Heart left ventricle (tissue), 13 donors: ENCODE measurements around the gene PDE6B.

ENCODE experiments used
- CTCF ChIP-seq, 12 donors: fragments of 200-600 bp; sonication (generic) in 4 of 12; IDR thresholded peaks; one replicate each; pipeline versions ENCODE4 v1.5.0 to v1.8.0; 2018 to 2022; ENCODE audit warnings: antibody characterized with exemption in 12 of 12, mild to moderate bottlenecking in 5 of 12
- POLR2A ChIP-seq, 2 donors: fragments of 450-650 bp; IDR thresholded peaks; one replicate each; pipeline ENCODE4 v1.6.1; 2017; ENCODE audit warnings: antibody characterized with exemption in 2 of 2, mild to moderate bottlenecking in 2 of 2, moderate library complexity in 2 of 2
- donor health status: ischemic (EF 13 %, LVEDD 7.1; RV severe dilation, severe dysfunction).
- donor health status: DM: no; HTN: yes; CAD: no.
- donor health status: DM: no; HTN: no; CAD: no.
- donor health status: ischemic (EF 25% LVEDD 6.9; RV normal size, moderate dysfunction).
- donor health status: ischemic (EF 25% LVEDD 5.7; RV mildly dilated, moderate dysfunction).
- donor health status: ischemic (EF 35%, LVEDD 5.7; RV mildly dilated, moderate dysfunction).
- donor health status: nonischemic (EF 11% LVEDD 7.7; RV severe dilation, severe dysfunction).
- donor health status: DM: yes; HTN: yes; CAD: no.
- donor health status: PGD.
- donor health status: ischemic (EF 29% LVEDD 5.4; RV normal size, mild dysfunction).
- donor health status: nonischemic (EF 23%, LVEDD 6.1; RV moderate dilation, normal function).

DNA sequence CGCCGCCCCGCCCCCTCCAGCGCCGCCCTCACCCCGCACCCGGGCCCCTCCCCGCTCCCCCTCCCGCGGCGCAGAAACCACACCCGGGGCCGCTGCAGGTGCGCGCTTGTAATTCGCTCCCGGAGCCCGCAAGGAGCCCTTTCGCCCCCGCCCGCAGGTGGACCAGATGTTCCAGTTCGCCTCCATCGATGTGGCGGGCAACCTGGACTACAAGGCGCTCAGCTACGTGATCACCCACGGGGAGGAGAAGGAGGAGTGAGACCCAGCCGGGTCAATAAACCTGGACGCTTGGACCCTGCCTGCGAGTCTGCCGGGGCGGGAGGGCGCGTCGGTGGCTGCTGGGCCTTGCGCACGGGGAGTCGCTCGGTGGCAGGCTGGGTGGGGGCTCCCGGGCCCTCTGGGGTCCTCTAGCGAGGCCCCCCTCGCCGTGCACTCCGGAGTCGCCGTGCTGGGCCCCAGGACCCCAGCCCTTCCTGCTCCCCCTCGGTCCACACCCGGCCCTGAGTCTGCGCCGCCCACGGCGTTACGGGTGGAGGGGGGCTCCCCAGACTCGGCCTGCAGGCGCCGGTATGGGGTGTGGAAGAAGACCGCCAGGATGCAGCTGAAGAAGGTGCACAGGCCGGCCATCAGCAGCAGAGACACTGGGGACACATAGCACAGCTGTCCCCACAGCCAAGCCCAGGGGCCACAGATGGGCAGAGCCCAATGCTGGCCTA lies 56.5 kb downstream of the PDE6B start:
- no peak for TF ChIP-seq POLR2A (IDR thresholded peaks at IDR 0.05)
- no peak for TF ChIP-seq CTCF (IDR thresholded peaks at IDR 0.05)
